ENCODE results near the gene SIN3B.

- TF ChIP-seq POLR2A (IDR thresholded peaks at IDR 0.05): no peak
- TF ChIP-seq CTCF (IDR thresholded peaks at IDR 0.05): no peak
Observed at GRCh38 chr19:16914421-16914820, 85.2 kb downstream of the SIN3B start.
